Measurements from ENCODE around the gene ARHGAP32.

DNA sequence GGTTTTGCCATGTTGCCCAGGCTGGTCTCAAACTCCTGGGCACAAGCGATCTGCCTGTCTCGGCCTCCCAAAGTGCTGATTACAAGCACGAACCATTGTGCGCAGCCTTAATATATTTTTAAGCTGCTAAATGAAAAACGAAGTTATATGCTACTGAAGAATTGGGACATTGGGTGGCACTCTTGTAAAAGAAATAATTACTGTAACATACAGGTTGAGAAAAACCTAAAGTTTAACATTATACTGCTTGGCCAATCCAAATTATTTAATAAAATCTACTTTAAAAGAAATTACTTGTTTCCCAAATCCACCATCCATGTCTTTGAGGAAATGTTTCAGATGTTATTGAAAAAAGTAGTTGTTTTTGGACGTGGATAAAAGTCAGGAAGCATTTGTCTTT is 37.9 kb upstream of the ARHGAP32 start:
- no peak for TF ChIP-seq POLR2A (IDR thresholded peaks at IDR 0.05; ENCODE audit: low read length)
- no peak for TF ChIP-seq GATA1 (IDR thresholded peaks at IDR 0.05; ENCODE audit: low read depth, low read length)

Data from erythroblast (primary cell).